DND-41 (cell line): Measurements from ENCODE around the gene LRRC25.

Experiments
- CTCF ChIP-seq: IDR thresholded peaks from 2 replicates; pipeline ENCODE4 v1.5.1; 2012; ENCODE audit warnings: borderline replicate concordance, low read length, moderate library complexity, mild to moderate bottlenecking; ENCODE audit not compliant: poor library complexity, severe bottlenecking; ENCODE audit errors: extremely low read depth
- EZH2 ChIP-seq: IDR thresholded peaks from 3 replicates; pipeline ENCODE4 v1.6.1; 2012; ENCODE audit warnings: borderline replicate concordance, low read depth, mild to moderate bottlenecking, moderate library complexity, low read length, inconsistent platforms; ENCODE audit not compliant: severe bottlenecking

GRCh38 chr19:18368504-18369222 lies 28.8 kb downstream of the LRRC25 start:
- TF ChIP-seq CTCF (no peak), EZH2 (no peak)
